Lower leg skin (tissue), 3 donors: ENCODE data around the gene ZFP62.

ENCODE experiments used
- CTCF ChIP-seq, 3 donors: fragments of 450-650 bp; IDR thresholded peaks; one replicate each; pipeline ENCODE4 v1.5.1; 2016; ENCODE audit warnings: antibody characterized with exemption in 3 of 3, mild to moderate bottlenecking in 3 of 3, moderate library complexity in 2 of 3
- POLR2A ChIP-seq, 2 donors: fragments of 450-650 bp; IDR thresholded peaks; one replicate each; pipeline ENCODE4 v1.6.1; 2016 to 2017; ENCODE audit warnings: antibody characterized with exemption in 2 of 2, mild to moderate bottlenecking in 1 of 2, moderate library complexity in 1 of 2

DNA sequence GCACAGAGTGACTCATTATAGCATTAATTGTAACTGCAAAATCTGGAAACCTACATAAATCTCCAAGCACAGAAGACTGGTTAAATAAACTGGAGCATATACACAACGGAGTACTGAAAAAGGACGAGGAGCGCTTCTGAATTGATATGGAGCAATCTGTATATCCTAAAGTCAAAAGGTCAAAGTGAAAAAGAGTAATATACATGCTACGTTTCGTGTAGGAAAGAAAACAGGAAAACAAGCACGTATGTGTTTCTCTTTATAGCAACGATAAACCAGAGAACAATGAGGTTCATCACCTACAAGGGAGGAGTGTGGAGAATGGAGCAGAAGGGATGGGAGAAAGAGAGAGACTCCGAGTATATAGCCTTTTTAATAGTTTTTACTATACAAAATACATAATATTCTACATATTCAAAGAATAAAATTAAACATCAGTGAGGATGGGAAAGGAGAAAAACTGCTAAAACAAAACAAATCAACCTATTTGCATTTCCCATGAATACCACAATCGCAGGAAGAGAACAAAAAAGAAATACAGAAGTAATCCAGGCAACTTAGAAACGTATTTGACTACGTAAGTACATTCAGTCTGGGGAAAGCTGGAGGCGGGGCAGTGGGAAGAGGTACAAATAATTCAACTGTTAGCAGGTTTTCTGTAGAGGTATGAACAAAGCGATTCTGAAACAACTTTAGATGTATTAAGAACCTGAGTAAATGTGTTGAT, 7.8 kb downstream of the ZFP62 start:
- TF ChIP-seq CTCF (IDR thresholded peaks at IDR 0.05) (no peak), POLR2A (IDR thresholded peaks at IDR 0.05) (no peak)
